Measurements from ENCODE around the gene EML3.
A peak's percentile ranks its signal among the peaks of the same experiment; 100 is the strongest.
"Not testable (repeated sequence)": the region's sequence is repeated elsewhere in the genome, so short reads cannot be mapped to it uniquely, and the experiment has no call there.

The EML3 gene

DNA sequence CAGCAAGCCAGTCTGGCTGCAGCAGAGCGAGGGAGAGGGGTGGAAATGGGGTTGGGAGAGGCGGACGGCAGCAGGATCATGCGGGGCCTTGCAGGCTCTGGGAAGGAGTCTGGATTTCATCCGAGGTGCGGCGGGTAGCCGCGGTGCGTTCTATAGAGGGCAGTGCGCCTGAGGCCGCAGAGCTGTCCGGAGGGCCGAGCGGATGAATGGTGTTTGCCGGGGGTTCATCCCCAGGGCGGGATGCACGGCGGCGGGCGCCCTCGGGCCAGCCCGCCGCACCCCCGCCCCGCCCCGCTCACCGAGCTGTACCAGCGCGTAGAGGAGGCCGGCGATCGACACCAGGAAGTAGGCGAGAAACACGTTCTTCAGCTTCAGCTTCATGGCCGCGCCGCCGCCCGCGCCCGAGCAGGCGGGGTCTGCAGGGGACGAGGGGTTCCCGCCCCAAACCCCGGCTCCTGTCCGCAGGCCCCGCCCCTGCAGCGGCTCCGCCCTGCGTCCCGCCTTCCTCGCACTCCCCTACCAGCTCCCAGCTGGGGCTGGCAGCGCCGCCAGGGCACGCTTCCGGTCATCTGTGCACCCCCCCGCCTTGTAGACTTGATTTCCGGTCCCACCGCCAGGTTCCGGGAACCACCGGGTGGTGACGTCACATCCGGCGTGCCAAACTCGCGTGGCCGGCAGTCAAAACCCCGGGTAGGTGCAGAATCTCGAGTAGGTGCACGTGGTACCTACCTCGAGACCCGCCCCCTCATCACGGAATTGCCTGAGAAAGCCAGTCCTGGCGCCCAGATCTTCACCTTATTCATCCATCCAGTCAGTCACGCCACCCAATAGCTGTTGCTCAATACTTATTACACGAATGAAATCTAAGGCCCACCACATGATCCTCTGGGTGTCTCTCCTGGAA lies 9.2 kb upstream of the EML3 start, which contains the start of gene B3GAT3:
Gene B3GAT3, minus strand, starts transcription at position 420 of the 904 bp plus-strand sequence. Its CDS starts 39 bp downstream, at position 381.
- DNase-seq (ENCODE audit: low read depth, low spot score), result peak; percentile 95

DNA sequence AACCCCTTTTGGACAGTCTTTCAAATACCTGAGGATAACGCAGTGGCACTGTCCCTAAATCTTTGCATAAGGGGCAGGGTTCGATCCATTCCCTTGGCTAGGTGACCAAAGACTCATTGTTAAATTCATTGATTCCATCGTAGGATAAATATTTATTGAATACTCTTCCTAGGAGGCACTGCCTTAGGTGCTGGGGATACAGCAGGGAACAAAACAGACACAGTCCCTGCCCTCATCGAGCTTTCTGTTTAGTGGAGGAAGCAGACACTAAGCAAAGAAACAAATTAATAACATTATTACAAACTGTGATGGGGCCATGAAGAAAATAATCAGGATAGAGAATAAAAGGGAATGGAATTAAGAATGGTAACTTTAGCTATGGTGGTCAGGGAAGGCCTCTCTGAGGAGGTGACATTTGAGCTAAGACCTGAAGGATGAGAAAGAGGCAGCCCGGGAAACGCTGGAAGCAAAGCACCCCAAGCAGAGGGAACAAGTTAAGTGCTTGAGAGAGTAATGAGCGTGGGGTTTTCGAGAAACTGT lies 8.5 kb upstream of the EML3 start:
- no peak for DNase-seq (ENCODE audit: low read depth, low spot score)

DNA sequence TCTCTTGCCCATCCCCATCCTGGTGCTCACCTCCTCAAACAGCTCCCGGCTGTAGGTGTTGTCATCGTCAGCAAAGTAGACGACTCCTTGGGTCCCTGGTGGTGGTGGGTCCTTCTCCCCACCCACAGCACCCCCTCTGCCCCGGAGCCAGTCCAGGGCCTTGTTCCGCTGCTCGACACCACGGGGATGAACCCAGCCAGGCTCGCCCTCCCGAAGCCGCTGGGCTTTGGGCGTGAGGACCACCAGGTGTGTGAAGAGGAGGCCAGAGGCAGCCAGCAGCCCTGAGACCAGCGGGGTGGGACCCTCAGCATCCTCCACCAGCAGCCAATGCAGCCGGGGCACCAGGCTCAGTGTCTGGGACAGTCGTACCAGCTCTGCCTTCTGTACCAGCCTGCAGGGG lies 4.4 kb upstream of the EML3 start:
- DNase-seq (ENCODE audit: low read depth, low spot score), result not testable (repeated sequence)

DNA sequence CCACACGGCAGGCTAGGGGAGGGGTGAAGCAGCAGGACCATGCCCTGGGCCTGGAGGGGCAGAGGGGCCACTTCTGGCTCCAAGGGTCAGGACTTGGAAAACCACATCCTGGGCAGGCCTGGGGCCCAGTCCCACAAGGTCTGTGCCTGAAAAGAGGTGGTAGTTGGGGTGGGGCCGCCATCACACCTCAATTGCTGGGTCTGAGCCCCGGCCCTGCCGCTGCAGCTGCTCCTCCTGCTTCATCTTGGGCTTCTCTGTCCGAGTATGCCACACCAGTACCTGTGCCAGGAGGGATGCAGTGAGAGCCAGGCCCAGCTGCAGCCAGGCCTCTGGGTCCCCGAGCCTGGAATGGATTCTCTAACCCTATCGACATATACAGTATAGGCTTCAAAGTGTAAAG lies 2.9 kb upstream of the EML3 start:
- DNase-seq (ENCODE audit: low read depth, low spot score), result no peak

DNA sequence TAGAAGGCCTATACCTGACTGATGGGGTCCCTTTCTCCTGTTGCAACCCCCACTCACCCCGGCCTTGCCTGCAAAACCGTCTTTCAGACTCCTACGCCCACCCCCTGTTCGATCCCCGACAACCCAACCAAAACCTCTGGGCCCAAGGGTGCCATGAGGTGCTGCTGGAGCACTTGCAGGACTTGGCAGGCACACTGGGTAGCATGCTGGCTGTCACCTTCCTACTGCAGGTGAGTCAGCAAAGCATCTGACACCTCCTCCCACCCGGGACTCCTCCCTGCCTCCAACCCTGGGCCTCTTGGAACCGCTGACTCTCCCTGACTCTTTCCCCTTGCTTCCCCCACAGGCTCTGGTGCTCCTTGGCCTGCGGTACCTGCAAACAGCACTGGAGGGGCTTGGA lies 1.7 kb upstream of the EML3 start:
- no peak for DNase-seq (ENCODE audit: low read depth, low spot score)

DNA sequence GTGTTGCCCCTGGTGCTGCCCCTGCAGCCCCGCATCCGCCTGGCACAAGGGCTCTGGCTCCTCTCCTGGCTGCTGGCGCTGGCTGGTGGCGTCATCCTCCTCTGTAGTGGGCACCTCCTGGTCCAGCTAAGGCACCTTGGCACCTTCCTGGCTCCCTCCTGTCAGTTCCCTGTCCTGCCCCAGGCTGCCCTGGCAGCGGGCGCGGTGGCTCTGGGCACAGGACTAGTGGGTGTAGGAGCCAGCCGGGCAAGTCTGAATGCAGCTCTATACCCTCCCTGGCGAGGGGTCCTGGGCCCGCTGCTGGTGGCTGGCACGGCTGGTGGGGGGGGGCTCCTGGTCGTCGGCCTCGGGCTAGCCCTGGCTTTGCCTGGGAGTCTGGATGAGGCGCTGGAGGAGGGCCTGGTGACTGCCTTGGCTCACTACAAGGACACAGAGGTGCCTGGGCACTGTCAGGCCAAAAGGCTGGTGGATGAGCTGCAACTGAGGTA lies 760 bp upstream of the EML3 start:
- no peak for DNase-seq (ENCODE audit: low read depth, low spot score)

DNA sequence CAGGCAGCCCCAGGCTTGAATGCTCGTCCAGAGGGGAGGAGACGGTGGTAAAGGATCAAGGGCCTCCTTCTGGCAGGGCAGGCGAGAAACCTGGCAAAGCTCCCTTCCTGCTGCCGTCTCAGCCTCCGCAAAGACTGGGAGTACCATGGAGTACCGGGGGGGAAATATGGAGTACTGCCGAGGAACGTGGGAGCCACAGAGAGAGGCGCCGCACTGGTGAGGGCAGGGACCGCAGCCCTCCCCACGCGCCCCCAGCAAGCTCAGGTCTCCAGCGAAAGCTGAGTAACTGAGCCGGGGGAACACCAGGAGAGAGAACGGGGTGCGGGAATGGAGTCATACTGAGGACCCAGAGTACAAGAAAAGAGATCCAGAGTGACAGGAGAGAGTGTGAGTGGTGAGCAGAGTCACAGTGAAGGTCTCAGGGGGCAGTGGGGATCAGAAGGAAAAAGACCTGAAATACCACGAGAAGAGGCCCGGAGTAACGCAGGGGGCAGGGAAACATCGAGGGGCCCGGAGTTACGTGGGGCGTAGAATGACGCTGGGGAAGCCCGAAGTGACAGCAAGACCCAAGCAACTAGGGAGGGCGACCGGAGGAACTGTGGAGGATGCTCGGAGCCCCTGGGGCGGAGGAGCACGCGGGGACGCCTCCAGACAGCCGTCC lies 740 bp downstream of the EML3 start:
- DNase-seq (ENCODE audit: low read depth, low spot score), result no peak

DNA sequence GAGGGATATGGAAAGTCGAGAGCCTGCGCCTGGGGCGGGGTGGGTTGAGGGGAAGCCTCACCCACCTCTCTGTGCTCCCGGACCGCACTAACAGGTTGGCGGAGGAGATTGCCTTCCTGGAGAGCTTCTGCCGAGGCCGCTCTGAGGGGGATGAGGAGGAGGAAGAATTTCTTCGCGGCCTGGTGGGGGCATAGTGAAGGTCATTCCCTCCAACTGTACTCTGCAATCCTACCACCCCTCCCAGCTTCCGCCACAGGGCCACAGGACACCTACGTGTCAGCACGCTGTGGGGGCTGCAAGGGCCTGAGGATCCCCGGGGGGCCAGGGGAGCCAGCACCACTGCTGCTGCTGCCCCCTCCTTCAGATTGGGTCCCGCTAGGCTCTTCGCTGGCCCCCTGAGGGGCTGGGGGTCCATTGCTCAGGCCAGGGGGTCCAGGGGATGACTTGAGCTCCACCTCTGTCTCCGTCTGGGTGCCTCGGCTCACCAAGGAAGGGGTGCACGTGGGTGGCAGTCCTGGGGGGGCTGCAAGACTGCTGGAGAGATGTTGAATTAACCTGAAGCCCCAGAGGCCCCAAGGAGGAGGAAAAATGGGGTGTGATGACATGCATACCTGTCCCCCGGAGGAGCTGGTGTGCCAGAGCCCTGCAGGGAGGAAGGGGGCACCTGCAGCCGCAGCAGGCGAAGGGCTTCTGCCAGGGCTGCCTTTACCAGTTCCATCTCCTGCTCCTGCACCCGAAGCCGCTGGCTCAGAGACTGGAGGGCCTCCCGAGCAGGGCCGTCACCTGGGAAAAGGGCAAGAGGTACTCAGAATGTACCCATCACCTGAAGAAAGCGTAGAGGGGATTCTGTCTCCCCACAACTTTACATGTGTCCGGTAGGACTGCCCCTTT lies 1.5 kb downstream of the EML3 start:
- DNase-seq (ENCODE audit: low read depth, low spot score), result no peak

DNA sequence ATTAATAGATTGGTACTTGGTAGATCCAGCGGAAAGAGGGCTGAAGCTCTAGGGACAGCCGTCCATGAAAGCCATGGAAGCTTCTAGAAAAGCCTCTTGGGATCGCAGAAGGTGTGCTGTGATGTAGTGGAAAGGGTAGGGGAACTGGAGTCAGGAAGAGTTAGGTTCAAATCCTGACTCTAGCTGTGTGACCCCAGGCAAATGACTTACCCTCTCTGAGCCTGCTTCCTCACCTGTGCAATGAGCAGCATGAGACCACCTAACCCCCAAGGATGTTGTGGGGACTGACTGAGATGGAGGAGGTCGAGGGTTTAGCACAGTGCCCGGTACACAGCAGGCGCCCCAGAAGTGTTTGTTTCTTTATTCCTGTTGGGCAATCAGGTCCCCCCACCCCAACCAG lies 2.2 kb downstream of the EML3 start:
- no peak for DNase-seq (ENCODE audit: low read depth, low spot score)

DNA sequence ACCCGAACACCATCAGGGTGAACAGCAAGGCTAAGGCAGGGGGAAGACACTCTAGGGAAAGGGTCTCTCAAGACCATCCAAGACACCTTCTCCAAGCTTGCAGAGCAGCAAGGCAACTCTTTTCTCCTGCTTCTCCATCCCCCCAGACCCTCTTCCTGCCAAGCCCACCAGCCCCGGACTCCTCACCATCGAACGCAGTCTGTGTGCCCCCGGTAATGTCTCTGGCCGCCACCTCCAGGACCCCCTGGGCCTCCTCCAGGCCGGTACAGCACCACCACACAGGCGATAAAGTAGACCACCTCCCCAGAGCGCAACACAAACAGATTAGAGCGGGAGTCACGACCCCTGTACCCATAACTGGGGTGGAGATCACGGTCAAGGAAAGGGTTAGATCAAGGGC lies 3.8 kb downstream of the EML3 start:
- no peak for DNase-seq (ENCODE audit: low read depth, low spot score)

DNA sequence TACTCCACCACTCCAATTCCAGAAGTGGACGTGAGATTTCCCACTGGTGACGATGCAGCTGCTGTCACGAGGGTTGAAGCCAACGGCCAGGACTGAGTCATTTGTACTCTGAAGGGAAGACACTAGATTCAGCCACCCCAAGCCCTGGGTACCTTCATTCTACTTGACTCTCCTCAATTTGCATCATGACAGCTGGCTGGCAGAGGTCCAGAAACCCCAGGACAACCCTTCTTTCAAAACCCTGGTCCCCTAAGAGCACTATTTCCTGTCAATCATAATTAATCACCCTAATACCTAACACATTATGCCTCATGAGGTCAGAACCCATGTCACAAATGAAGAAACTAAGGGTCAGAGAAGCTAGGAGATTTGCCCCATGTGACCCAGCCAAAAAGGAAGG lies 4.9 kb downstream of the EML3 start:
- no peak for DNase-seq (ENCODE audit: low read depth, low spot score)

DNA sequence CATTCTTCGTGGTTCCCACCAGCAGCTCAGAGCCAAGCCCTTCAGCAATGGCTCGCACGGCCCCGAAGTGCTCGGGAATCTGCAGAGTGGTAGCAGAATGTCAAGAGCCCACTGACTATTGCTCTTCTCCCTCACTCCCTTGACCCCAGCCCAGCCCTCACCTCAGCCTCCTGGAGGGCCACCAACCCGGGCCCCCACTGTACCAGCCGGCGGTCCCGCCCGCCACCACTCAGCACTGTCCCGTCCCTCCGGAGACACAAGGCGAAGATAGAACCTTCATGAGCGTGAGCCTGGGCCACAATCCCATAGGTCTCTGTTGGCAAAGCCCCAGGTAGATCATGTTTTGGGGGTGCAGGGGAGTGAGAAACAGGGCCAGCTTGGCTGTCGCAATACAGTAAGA lies 6.7 kb downstream of the EML3 start:
- no peak for DNase-seq (ENCODE audit: low read depth, low spot score)

DNA sequence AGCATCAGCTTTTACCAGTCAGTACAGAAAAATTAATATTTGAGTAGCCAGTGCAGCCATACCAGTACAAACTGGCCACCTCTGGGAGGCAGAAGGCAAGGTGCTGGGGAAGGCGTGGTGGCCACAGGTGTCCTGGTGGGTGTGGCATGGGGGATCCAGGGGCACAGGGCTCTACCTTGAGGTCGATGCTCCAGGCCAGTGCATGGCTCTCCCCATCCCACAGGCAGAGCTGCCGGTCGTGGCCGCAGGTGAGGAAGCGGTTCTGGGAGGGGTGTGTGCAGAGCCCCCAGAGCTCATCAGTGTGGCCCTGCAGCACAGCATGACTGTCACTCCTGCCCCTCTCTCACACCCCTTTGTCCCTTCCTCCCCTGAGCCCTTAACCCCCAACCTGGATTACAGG lies 7.1 kb downstream of the EML3 start:
- DNase-seq (ENCODE audit: low read depth, low spot score), result no peak

DNA sequence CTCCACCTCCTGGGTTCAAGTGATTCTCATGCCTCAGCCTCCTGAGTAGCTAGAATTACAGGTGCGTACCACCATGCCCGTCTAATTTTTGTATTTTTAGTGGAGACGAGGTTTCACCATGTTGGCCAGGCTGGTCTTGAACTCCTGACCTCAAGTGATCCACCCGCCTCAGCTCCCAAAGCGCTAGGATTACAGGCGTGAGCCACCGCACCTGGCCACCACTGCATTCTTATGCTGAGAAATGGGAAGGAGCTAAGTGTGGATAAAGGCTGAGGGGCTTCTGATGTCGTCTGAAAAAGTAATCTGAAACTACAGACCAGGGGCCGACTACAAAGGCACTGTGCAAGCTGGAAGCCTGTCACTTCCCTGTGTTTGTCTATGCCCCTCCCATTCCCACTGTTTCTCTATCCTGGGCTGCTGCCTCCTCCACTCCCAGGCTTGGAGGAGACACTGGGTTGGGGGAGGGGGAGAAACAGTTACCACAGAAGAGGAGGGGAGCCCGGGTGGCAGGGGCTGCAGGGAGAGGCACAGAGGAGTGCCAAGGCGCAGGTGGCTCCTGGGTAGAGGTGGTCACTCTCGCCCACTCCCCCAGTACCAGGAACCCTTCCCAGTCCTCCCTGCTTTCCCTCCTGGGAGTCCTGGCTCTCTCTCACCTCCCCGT lies 8.0 kb downstream of the EML3 start:
- no peak for DNase-seq (ENCODE audit: low read depth, low spot score)

DNA sequence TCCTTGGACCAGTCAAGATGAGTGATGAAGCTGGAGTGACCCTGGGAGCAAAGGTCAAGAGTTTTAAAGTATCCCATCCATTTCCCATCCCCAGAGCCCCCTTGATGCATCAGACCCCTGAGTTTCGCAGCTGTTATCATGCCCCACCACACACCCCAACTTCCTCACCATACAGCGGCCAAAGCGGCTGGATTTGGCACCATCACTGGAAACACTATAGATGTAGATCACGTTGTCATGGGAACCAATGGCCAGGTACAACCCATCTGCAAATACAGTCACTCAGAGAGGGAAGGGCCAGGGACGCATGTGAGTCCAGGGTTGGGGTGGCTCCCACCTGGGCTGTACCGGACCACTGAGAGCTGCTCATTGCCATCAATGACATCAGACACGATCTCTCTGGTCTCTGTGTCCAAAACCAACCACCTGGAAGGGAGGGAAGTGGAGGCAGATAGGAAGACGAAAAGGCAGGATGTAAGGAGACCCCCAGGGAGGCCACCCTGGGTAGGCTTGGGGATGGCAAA lies 8.7 kb downstream of the EML3 start:
- no peak for DNase-seq (ENCODE audit: low read depth, low spot score)

DNA sequence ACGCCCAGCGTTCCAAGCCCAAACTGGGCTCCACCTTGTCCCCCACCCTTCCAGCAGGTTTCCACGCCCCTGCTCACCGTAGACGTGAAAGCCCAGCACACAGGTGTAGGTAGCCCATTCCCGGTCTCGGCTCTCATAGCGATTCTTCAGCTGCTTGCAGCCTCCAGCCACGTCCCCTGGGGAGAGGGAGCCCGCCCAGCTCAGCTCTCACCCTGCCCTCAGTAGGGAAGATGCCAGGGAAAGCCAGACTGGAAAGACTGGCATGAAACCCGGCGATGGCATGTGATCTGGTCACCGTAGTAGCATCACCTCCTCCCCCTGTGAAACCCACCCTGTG lies 9.5 kb downstream of the EML3 start:
- no peak for DNase-seq (ENCODE audit: low read depth, low spot score)

DNA sequence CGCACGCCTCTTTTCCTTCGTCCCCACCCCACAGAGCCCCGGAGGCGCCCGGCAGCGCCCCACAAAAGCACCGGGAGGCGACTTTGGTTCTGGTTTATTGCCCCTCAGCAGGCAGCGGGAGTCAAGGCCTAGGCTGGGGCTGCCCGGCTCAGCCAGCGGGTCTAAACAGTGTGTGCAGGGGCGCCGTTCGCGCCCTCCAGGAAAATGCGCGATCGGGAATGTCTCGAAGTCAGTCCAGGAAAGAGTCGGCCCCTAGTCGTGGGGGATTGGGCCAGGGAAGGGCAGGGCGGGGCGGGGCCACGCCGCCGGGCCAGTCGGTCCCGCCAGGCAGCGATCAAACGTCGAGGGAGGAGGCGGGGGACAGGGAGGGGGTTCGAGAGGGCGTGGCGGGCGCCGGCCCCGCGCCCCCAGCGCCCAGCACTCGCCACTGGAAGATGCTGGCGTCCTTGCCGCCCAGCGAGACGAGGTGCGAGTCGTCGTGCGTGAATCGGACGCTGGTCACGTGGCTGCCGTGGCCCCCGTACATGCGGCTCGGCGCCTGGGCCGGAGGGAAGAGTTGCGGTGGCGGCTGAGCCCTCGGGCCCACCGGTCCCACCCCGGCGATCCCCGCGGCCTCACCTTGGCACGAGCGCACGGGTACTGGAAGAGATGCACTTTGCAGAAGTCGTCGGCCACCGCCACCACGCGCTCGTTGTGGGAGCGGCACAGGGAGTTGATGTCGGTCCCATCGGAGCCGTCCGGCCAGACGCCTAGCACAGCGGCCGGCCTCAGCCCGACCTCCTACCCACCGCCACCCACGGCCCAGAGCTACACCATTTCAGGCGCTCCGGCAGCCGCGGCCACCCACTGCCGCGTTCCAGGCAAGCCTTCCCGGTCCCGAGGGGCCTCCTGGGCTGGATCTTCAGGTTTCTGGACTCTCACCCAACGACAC lies 10.2 kb downstream of the EML3 start:
- DNase-seq (ENCODE audit: low read depth, low spot score), result no peak

DNA sequence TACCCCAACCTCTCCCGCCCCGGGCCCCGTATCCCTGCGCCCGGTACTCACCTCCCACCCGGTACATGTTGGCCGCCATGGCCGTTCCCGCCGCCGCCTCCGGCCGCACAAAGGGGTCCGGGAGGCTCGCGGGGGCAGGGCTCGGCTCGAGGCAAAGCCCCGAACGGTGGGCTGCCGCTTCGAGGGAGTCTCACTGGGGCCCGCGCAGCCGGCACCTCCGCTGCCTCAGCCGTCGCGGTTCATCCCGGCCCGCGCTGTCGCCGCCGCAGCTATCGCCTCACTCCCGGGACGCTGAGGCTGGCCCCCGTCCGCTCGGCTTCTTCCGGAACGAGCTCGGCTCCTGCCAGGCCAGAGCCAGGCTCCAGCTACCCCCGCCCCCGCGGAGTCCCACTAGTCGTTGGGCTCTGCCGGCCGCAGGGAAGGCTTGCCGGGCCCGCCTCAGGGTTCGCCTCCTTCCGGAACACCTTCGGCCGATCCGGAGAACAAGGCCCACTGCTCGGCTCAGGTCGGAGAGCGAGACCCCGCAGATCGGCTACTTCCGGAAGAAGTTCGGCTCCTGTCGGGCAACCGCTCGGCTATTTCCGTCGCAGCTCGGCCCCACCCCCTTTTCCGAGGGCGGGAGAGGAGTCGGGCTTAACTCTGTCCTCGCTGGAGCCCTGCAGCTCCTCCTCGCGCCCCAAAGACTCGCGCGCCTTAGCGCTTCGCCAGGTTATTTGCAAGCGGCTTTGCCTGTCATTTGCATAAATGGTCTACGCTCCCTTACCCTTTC lies 11.0 kb downstream of the EML3 start, which contains the start of gene MTA2:
Gene MTA2, minus strand, starts transcription at position 494 of the 769 bp plus-strand sequence. Its CDS starts 415 bp downstream, at position 79.
- no peak for DNase-seq (ENCODE audit: low read depth, low spot score)

DNA sequence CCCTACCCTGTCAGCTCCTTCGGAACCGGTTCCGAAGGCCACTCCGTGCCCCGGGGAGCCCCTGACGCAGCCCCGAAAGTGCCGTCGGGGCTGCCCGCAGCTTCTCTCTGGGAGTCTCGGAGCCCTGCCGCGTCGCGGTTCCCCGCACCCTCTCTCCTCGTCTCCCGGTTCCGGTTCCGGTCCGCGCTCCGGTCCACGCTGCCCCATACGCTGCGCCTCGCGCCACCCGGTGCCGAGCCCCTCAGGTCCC lies 11.5 kb downstream of the EML3 start:
- no peak for DNase-seq (ENCODE audit: low read depth, low spot score)

Data from iPS DF 19.7 (cell line).